Measurements from ENCODE around the gene FAM210B.

- no peak for TF ChIP-seq CTCF (IDR thresholded peaks at IDR 0.05)
- no peak for TF ChIP-seq CDX4 (CRISPR knock-in tag; IDR thresholded peaks at IDR 0.05; ENCODE audit: borderline replicate concordance)
- no peak for TF ChIP-seq TP53 (CRISPR knock-in tag; IDR thresholded peaks at IDR 0.05)
- TF ChIP-seq IRF1 (CRISPR knock-in tag; IDR thresholded peaks at IDR 0.05): no peak
- no peak for TF ChIP-seq GABPB1 (CRISPR knock-in tag; IDR thresholded peaks at IDR 0.05)
- TF ChIP-seq ETV6 (CRISPR knock-in tag; IDR thresholded peaks at IDR 0.05): no peak
- TF ChIP-seq TEAD4 (CRISPR knock-in tag; IDR thresholded peaks at IDR 0.05): no peak
- TF ChIP-seq NR2C2 (CRISPR knock-in tag; IDR thresholded peaks at IDR 0.05): no peak
- TF ChIP-seq STAT6 (CRISPR knock-in tag; conservative IDR thresholded peaks at IDR 0.05; ENCODE audit: low read depth): no peak
- TF ChIP-seq ATF1 (CRISPR knock-in tag; IDR thresholded peaks at IDR 0.05): no peak
These were observed 48.1 kb downstream of the FAM210B start for GRCh38 chr20:56406910-56407309.
